Spleen (tissue), 11 donors: ENCODE results near the gene EXTL2. TPM values are rescaled to one million over a fixed set of nuclear protein-coding genes. Genes with fewer than 3 reads are reported as not detected.

ENCODE experiments used
- DNase-seq: peaks from one replicate; pipeline ENCODE4 v3.0.0-alpha.2; 2020
- H3K27ac ChIP-seq, 8 donors: fragments of 200-600 bp; sonication (generic) in 7 of 8; 1 replicate in 4 of 8; 2 replicates in 4 of 8; pipeline versions ENCODE4 v1.5.0 to v1.8.0; 2016 to 2021; ENCODE audit warnings: inconsistent platforms in 4 of 8, mild to moderate bottlenecking in 4 of 8, moderate library complexity in 1 of 8
- H3K27me3 ChIP-seq, 7 donors: fragments of 200-600 bp; sonication (generic) in 6 of 7; replicated peaks in 1 of 7; 1 replicate in 4 of 7; 2 replicates in 3 of 7; pipeline versions ENCODE4 v1.5.0 to v1.8.0; 2016 to 2021; ENCODE audit warnings: inconsistent platforms in 3 of 7, mild to moderate bottlenecking in 1 of 7
- H3K36me3 ChIP-seq, 6 donors: fragments of 200-600 bp; sonication (generic) in 5 of 6; 1 replicate in 4 of 6; 2 replicates in 2 of 6; pipeline versions ENCODE4 v1.5.0 to v1.8.0; 2016 to 2021; ENCODE audit warnings: inconsistent platforms in 2 of 6
- H3K4me1 ChIP-seq, 6 donors: fragments of 200-600 bp; sonication (generic) in 5 of 6; 1 replicate in 3 of 6; 2 replicates in 3 of 6; pipeline versions ENCODE4 v1.5.0 to v1.8.0; 2016 to 2021; ENCODE audit warnings: inconsistent platforms in 3 of 6
- H3K4me3 ChIP-seq, 8 donors: fragments of 200-600 bp; sonication (generic) in 7 of 8; 1 replicate in 4 of 8; 2 replicates in 4 of 8; pipeline versions ENCODE4 v1.5.0 to v1.8.0; 2016 to 2021; ENCODE audit warnings: inconsistent platforms in 4 of 8, mild to moderate bottlenecking in 4 of 8, moderate library complexity in 2 of 8
- H3K9me3 ChIP-seq, 8 donors: fragments of 200-600 bp; sonication (generic) in 7 of 8; 1 replicate in 4 of 8; 2 replicates in 4 of 8; pipeline versions ENCODE4 v1.5.0 to v1.8.0; 2016 to 2021; ENCODE audit warnings: inconsistent platforms in 4 of 8
- CTCF ChIP-seq, 11 experiments: fragments of 200-600 bp in 7 of 11; fragments of 450-650 bp in 4 of 11; sonication (generic) in 4 of 11; IDR thresholded peaks in 8 of 11; conservative IDR thresholded peaks in 3 of 11; 1 replicate in 7 of 11; 2 replicates in 4 of 11; pipeline versions ENCODE4 v1.4.0 to v1.8.0; 2016 to 2021; ENCODE audit warnings: antibody characterized with exemption in 11 of 11, inconsistent platforms in 4 of 11, mild to moderate bottlenecking in 1 of 11
- POLR2A ChIP-seq, 3 donors: fragments of 450-650 bp; IDR thresholded peaks; one replicate each; pipeline ENCODE4 v1.5.1; 2017; ENCODE audit warnings: antibody characterized with exemption in 3 of 3, mild to moderate bottlenecking in 1 of 3
- POLR2AphosphoS5 ChIP-seq, 3 donors: sonication (generic); formaldehyde crosslinking; IDR thresholded peaks; one replicate each; pipeline ENCODE4 v1.5.1; 2017; ENCODE audit warnings: antibody characterized with exemption in 3 of 3
- WGBS, 5 donors: extraction: QIAGEN DNeasy Blood & Tissue Kit in 3 of 5; methylation state at CpG; one replicate each; pipeline versions ENCODE4 v1.1.5 to v1.1.7; 2013 to 2018; 5-methylcytosine and 5-hydroxymethylcytosine counted together
- intact Hi-C: fragments of 100-400 bp; cut with DNase I; formaldehyde crosslinking; loops from one replicate; pipeline ENCODE4 v1.15.0; 2023; ENCODE audit warnings: low total_unique reads
- polyA plus RNA-seq, 3 donors: library from polyadenylated mRNA; stranded (reverse); fragments of 200-250 nt; gene quantifications; one replicate each; pipeline ENCODE4 v1.2.1, GENCODE V29; 2013
- total RNA-seq, 7 donors: library from RNA; depleted of rRNA in 3 of 7; stranded (reverse); fragments of >200 nt in 3 of 7; fragmentation: NEBNext Ultra II Directional in 4 of 7; extraction: Animal tissue kit (Norgen Biotek cat#: 25700) in 4 of 7; gene quantifications; one replicate each; pipeline versions ENCODE4 v1.1.0 to v1.2.1, GENCODE V29; 2016 to 2021
- donor health status: healthy with polysubstance abuse.
- donor health status: DM: no; HTN: no; CAD: no; lungs with moderate emphysema.
- donor health status: DM: no; HTN: no; CAD: no.
- donor health status: Bipolar disorder and iron deficiency.
- donor health status: healthy.
- donor health status: DM: no; HTN: no; CAD: no.
- donor health status: DM: yes; HTN: yes; CAD: no.

Gene EXTL2
- total and polyA plus RNA-seq, 10 donors = 5.0 to 14.1 (median 8.4) TPM

GRCh38 chr1:100876291-100876690 lies 18.4 kb downstream of the EXTL2 start:
- TF ChIP-seq POLR2AphosphoS5 (IDR thresholded peaks at IDR 0.05) (no peak), POLR2A (IDR thresholded peaks at IDR 0.05) (no peak), CTCF (IDR thresholded peaks at IDR 0.05 in 8 of 11, conservative IDR thresholded peaks at IDR 0.05 in 3 of 11) (no peak)
- no peak overlapping the region for H3K4me3 ChIP-seq
- no peak for DNase-seq
- H3K9me3 ChIP-seq = no peaks in the 10 kb centered on the region
- intact Hi-C loops = no loop called here
- H3K4me1 ChIP-seq = no peaks in the 10 kb centered on the region
- H3K27ac ChIP-seq = no peak overlapping the region
- H3K27me3 ChIP-seq = no peaks in the 10 kb centered on the region
- no peaks in the 10 kb centered on the region for H3K36me3 ChIP-seq

- H3K27ac ChIP-seq = no peak overlapping the region
- TF ChIP-seq CTCF (IDR thresholded peaks at IDR 0.05 in 8 of 11, conservative IDR thresholded peaks at IDR 0.05 in 3 of 11) = no peak
- TF ChIP-seq POLR2A (IDR thresholded peaks at IDR 0.05) = no peak
- no peak for TF ChIP-seq POLR2AphosphoS5 (IDR thresholded peaks at IDR 0.05)
- no peaks in the 10 kb centered on the region for H3K36me3 ChIP-seq
- H3K9me3 ChIP-seq = no peaks in the 10 kb centered on the region
- H3K4me3 ChIP-seq = no peak overlapping the region
- H3K4me1 ChIP-seq = no peaks in the 10 kb centered on the region
- intact Hi-C loops = no loop called here
- no peaks in the 10 kb centered on the region for H3K27me3 ChIP-seq
- 88 to 99% (median 91%) methylated on average over 3 of the region's 3 CpGs for WGBS, 5 donors
- no peak for DNase-seq
These were observed 19.4 kb downstream of the EXTL2 start for GRCh38 chr1:100875228-100875627.

- Histone ChIP-seq H3K36me3 (no peaks in the 10 kb centered on the region), H3K27ac (no peak overlapping the region), H3K27me3 (no peaks in the 10 kb centered on the region), H3K9me3 (no peaks in the 10 kb centered on the region), H3K4me3 (no peak overlapping the region), H3K4me1 (no peaks in the 10 kb centered on the region)
- intact Hi-C loops = no loop called here
- 88 to 93% (median 89%) methylated on average over 2 of the region's 2 CpGs for WGBS, 5 donors
- DNase-seq = no peak
- TF ChIP-seq CTCF (IDR thresholded peaks at IDR 0.05 in 8 of 11, conservative IDR thresholded peaks at IDR 0.05 in 3 of 11) = no peak
- no peak for TF ChIP-seq POLR2AphosphoS5 (IDR thresholded peaks at IDR 0.05)
- no peak for TF ChIP-seq POLR2A (IDR thresholded peaks at IDR 0.05)
These were observed 20.2 kb downstream of the EXTL2 start for GRCh38 chr1:100874433-100874832.

- intact Hi-C loops = loop anchor here (2.0 to 5.0 kb wide), 3 partner anchors 263 to 1063 kb away; no protein-coding TSS in a partner anchor
- no peaks in the 10 kb centered on the region for H3K9me3 ChIP-seq
- H3K36me3 ChIP-seq = no peaks in the 10 kb centered on the region
- H3K27me3 ChIP-seq = no peaks in the 10 kb centered on the region
- 87 to 91% (median 89%) methylated on average over 2 of the region's 2 CpGs for WGBS, 5 donors
- no peak overlapping the region for H3K27ac ChIP-seq
- peaks cover 0 to 21% (median 2%) of the 10 kb centered on the region in 6 donors for H3K4me1 ChIP-seq
- no peak for DNase-seq
- no peak for TF ChIP-seq CTCF (IDR thresholded peaks at IDR 0.05 in 8 of 11, conservative IDR thresholded peaks at IDR 0.05 in 3 of 11)
- H3K4me3 ChIP-seq = no peak overlapping the region
These were observed 24.6 kb downstream of the EXTL2 start for GRCh38 chr1:100869996-100870395.
